ENCODE results near the gene PLXNB3. TPM values are rescaled to one million over a fixed set of nuclear protein-coding genes. Genes with fewer than 3 reads are reported as not detected.

PLXNB3 gene
- total and polyA plus RNA-seq, 4 experiments from 2014 or later = not detected

DNA sequence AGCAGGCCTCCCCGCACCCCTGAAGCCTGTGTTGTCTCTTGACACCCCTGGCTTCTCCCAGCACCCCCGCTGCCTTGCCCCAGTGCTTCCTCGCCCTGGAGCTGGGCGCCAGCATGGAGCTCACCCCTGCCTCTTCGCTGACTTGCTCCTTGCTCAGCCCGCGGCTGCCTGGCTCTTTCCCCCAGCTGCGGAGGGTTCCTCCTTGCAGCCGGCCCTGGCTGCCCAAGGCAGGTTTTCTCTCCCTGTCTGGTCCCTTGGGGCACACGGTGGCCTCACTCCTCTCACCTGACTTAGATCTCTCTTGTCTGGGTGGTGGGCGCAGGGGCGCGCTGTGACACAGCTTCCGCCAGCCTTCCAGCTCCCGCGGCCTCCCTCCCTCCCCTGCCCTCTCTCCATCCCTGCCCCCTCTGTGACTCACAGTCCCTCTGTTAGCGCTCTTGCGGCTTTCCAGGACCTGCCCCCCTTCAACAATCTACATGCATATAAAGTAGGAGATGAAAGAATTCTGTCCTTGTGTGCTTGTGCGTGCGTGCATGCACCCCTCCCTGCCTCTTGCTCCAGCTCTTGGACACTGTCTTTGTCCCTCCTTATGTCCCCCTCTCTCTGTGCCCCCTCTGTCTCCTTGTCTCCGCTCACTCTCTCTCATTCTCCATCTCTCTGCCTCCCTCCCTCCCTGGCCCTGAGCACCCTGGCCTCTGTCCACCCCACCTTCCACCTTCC lies 2.2 kb downstream of the PLXNB3 start:
- ChIA-PET CTCF (ENCODE audit: partially characterized antibody) (no interaction called here), POLR2A (ENCODE audit: partially characterized antibody) (no interaction called here)
- H3K9me3 ChIP-seq (ENCODE audit: control insufficient read depth in 1 of 2, low read length in 2 of 2) = no peaks in the 10 kb centered on the region
- H3K36me3 ChIP-seq (ENCODE audit: insufficient read depth, low read length) = no peaks in the 10 kb centered on the region
- Mint-ChIP-seq H3K27ac (no peak overlapping the region), H3K9me3 (no peaks in the 10 kb centered on the region), H3K4me1 (peaks cover 4 to 10% (median 7%) of the 10 kb centered on the region in 4 donors), H3K36me3 (no peaks in the 10 kb centered on the region), H3K27me3 (no peaks in the 10 kb centered on the region), H3K4me3 (peak overlapping the region in 1 of 8 donors; percentile 20)
- H3K27me3 ChIP-seq (ENCODE audit: insufficient read depth, low read length) = no peaks in the 10 kb centered on the region
- no peaks in the 10 kb centered on the region for H3K4me1 ChIP-seq (ENCODE audit: insufficient read depth, low read length)
- no peak for DNase-seq
- intact Hi-C loops (cut with micrococcal nuclease) = no loop called here
- H3K4me3 ChIP-seq (ENCODE audit: low read length in 2 of 2) = no peak overlapping the region
- no peak overlapping the region for H3K27ac ChIP-seq (ENCODE audit: low read depth, low read length)

DNA sequence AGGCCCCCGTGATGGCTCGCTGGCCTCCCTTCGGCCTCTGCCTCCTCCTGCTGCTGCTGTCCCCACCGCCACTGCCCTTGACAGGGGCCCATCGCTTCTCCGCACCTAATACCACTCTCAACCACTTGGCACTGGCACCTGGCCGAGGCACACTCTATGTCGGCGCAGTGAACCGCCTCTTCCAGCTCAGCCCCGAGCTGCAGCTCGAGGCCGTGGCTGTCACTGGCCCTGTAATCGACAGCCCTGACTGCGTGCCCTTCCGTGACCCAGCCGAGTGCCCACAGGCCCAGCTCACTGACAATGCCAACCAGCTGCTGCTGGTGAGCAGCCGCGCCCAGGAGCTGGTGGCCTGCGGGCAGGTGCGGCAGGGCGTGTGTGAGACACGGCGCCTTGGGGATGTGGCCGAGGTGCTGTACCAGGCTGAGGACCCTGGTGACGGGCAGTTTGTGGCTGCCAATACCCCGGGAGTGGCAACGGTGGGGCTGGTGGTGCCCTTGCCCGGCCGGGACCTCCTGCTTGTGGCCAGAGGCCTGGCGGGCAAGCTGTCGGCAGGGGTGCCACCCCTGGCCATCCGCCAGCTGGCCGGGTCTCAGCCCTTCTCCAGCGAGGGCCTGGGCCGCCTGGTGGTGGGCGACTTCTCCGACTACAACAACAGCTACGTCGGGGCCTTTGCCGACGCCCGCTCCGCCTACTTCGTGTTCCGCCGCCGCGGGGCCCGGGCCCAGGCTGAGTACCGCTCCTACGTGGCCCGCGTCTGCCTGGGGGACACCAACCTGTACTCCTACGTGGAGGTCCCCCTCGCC lies 3.0 kb downstream of the PLXNB3 start:
- ChIA-PET POLR2A (ENCODE audit: partially characterized antibody) (no interaction called here), CTCF (ENCODE audit: partially characterized antibody) (interaction anchor here (1.0 kb wide), 1 partner anchor 185 kb away, joined by 3 read pairs; no protein-coding TSS in a partner anchor)
- no peaks in the 10 kb centered on the region for H3K36me3 Mint-ChIP-seq
- no peaks in the 10 kb centered on the region for H3K9me3 ChIP-seq (ENCODE audit: control insufficient read depth in 1 of 2, low read length in 2 of 2)
- no peak overlapping the region for H3K4me3 ChIP-seq (ENCODE audit: low read length in 2 of 2)
- H3K27ac ChIP-seq (ENCODE audit: low read depth, low read length) = no peak overlapping the region
- no peaks in the 10 kb centered on the region for H3K27me3 Mint-ChIP-seq
- H3K36me3 ChIP-seq (ENCODE audit: insufficient read depth, low read length) = no peaks in the 10 kb centered on the region
- H3K27me3 ChIP-seq (ENCODE audit: insufficient read depth, low read length) = no peaks in the 10 kb centered on the region
- H3K27ac Mint-ChIP-seq = no peak overlapping the region
- no peak overlapping the region for H3K4me3 Mint-ChIP-seq
- intact Hi-C loops (cut with micrococcal nuclease) = no loop called here
- peaks cover 4 to 10% (median 7%) of the 10 kb centered on the region in 4 donors for H3K4me1 Mint-ChIP-seq
- H3K9me3 Mint-ChIP-seq = no peaks in the 10 kb centered on the region
- no peak for DNase-seq
- no peaks in the 10 kb centered on the region for H3K4me1 ChIP-seq (ENCODE audit: insufficient read depth, low read length)

DNA sequence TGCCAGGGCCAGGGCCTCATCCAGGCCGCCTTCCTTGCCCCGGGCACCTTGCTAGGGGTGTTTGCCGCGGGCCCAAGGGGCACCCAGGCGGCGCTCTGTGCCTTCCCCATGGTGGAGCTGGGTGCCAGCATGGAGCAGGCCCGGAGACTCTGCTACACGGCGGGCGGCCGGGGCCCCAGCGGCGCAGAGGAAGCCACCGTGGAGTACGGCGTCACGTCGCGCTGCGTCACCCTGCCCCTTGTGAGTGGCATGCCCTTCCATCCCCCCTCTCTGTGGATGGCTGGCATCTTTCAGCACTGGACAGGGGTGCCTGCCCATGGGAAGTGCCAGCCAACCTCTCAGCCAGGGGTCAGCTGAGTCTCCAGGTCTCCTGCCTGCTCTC lies 3.6 kb downstream of the PLXNB3 start:
- CTCF ChIA-PET (ENCODE audit: partially characterized antibody) = interaction anchor here (1.0 kb wide), 1 partner anchor 185 kb away, joined by 3 read pairs; no protein-coding TSS in a partner anchor
- H3K9me3 ChIP-seq (ENCODE audit: control insufficient read depth in 1 of 2, low read length in 2 of 2) = no peaks in the 10 kb centered on the region
- H3K27me3 ChIP-seq (ENCODE audit: insufficient read depth, low read length) = no peaks in the 10 kb centered on the region
- Mint-ChIP-seq H3K27me3 (no peaks in the 10 kb centered on the region), H3K36me3 (no peaks in the 10 kb centered on the region), H3K27ac (no peak overlapping the region), H3K4me1 (peaks cover 4 to 10% (median 7%) of the 10 kb centered on the region in 4 donors), H3K9me3 (no peaks in the 10 kb centered on the region), H3K4me3 (no peak overlapping the region)
- H3K27ac ChIP-seq (ENCODE audit: low read depth, low read length) = no peak overlapping the region
- no peak for DNase-seq
- POLR2A ChIA-PET (ENCODE audit: partially characterized antibody) = no interaction called here
- intact Hi-C loops (cut with micrococcal nuclease) = no loop called here
- H3K36me3 ChIP-seq (ENCODE audit: insufficient read depth, low read length) = no peaks in the 10 kb centered on the region
- H3K4me1 ChIP-seq (ENCODE audit: insufficient read depth, low read length) = no peaks in the 10 kb centered on the region
- H3K4me3 ChIP-seq (ENCODE audit: low read length in 2 of 2) = no peak overlapping the region

DNA sequence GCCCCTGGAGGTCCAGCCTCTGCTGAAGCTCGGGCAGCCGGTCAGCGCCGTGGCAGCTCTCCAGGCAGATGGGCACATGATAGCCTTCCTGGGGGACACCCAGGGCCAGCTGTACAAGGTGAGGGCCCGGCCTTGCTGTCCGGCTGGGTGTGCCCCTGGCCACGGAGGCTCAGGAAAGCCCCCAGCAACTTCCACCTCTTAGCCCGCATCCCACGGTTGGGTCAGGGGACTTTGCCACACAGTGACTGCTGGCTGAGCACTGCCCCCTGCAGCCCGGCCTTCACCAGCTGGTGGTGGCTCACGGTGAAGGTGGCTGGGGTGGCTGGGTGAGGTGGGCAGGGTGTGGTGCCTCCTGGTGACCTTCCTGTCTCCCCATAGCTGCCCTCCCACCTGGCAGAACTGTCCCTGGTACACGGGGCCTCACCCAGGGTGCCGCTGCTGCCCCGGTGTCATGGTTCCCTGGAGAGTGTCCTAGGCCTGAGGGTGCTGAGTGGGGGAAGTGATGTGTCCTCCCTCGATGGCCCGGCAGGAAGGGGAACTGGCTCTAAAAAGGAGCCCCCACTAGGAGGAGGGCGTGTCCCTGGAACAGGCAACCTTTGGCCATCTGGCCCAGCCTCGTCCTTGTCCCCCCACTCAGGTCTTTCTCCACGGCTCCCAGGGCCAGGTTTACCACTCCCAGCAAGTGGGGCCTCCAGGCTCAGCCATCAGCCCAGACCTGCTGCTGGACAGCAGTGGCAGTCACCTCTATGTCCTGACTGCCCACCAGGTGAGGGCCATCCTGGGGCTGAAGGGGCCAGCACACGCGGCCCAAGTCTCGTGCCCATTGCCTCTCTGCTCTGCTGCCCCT lies 4.5 kb downstream of the PLXNB3 start:
- Mint-ChIP-seq H3K4me1 (peaks cover 4 to 10% (median 7%) of the 10 kb centered on the region in 4 donors), H3K9me3 (no peaks in the 10 kb centered on the region), H3K27me3 (no peaks in the 10 kb centered on the region), H3K36me3 (no peaks in the 10 kb centered on the region), H3K27ac (no peak overlapping the region), H3K4me3 (no peak overlapping the region)
- DNase-seq = no peak
- H3K9me3 ChIP-seq (ENCODE audit: control insufficient read depth in 1 of 2, low read length in 2 of 2) = no peaks in the 10 kb centered on the region
- CTCF ChIA-PET (ENCODE audit: partially characterized antibody) = no interaction called here
- POLR2A ChIA-PET (ENCODE audit: partially characterized antibody) = no interaction called here
- H3K36me3 ChIP-seq (ENCODE audit: insufficient read depth, low read length) = no peaks in the 10 kb centered on the region
- H3K27me3 ChIP-seq (ENCODE audit: insufficient read depth, low read length) = no peaks in the 10 kb centered on the region
- H3K4me1 ChIP-seq (ENCODE audit: insufficient read depth, low read length) = no peaks in the 10 kb centered on the region
- H3K4me3 ChIP-seq (ENCODE audit: low read length in 2 of 2) = no peak overlapping the region
- intact Hi-C loops (cut with micrococcal nuclease) = no loop called here
- H3K27ac ChIP-seq (ENCODE audit: low read depth, low read length) = no peak overlapping the region

DNA sequence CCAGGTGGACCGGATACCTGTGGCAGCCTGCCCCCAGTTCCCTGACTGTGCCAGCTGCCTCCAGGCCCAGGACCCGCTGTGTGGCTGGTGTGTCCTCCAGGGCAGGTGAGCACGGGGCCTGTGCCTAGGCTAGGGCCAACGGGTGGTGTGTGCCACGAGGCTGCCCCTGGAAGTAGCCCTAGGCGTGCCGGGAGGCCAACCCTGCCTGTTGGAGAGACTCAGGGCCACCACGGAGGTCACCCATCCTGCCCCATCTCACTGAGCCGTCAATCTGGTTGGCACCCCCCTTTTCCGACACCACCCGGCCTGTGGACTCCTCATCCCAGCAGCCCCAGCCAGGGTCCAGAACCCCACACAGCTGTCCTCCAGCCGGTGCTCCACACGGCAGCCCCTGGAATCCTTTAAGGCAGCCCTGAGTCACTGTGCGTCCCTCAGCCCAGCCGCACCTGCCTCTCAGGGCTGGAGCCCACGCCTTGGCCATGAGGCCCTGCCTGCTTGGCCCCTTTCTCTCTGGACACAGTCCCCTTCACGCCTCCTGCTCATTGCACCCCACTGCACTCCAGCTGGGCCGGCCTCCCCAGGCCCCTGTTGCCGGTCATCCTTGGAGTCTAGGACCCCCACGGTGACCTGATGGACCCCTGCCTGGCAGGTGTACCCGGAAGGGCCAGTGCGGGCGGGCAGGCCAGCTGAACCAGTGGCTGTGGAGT lies 5.3 kb downstream of the PLXNB3 start:
- Mint-ChIP-seq H3K27ac (no peak overlapping the region), H3K4me3 (no peak overlapping the region), H3K36me3 (no peaks in the 10 kb centered on the region), H3K27me3 (no peaks in the 10 kb centered on the region), H3K4me1 (peaks cover 0 to 4% (median 3%) of the 10 kb centered on the region in 4 donors), H3K9me3 (no peaks in the 10 kb centered on the region)
- no peak overlapping the region for H3K4me3 ChIP-seq (ENCODE audit: low read length in 2 of 2)
- POLR2A ChIA-PET (ENCODE audit: partially characterized antibody) = no interaction called here
- DNase-seq = no peak
- H3K36me3 ChIP-seq (ENCODE audit: insufficient read depth, low read length) = no peaks in the 10 kb centered on the region
- H3K27me3 ChIP-seq (ENCODE audit: insufficient read depth, low read length) = no peaks in the 10 kb centered on the region
- H3K27ac ChIP-seq (ENCODE audit: low read depth, low read length) = no peak overlapping the region
- no peaks in the 10 kb centered on the region for H3K9me3 ChIP-seq (ENCODE audit: control insufficient read depth in 1 of 2, low read length in 2 of 2)
- CTCF ChIA-PET (ENCODE audit: partially characterized antibody) = no interaction called here
- intact Hi-C loops (cut with micrococcal nuclease) = no loop called here
- H3K4me1 ChIP-seq (ENCODE audit: insufficient read depth, low read length) = no peaks in the 10 kb centered on the region

DNA sequence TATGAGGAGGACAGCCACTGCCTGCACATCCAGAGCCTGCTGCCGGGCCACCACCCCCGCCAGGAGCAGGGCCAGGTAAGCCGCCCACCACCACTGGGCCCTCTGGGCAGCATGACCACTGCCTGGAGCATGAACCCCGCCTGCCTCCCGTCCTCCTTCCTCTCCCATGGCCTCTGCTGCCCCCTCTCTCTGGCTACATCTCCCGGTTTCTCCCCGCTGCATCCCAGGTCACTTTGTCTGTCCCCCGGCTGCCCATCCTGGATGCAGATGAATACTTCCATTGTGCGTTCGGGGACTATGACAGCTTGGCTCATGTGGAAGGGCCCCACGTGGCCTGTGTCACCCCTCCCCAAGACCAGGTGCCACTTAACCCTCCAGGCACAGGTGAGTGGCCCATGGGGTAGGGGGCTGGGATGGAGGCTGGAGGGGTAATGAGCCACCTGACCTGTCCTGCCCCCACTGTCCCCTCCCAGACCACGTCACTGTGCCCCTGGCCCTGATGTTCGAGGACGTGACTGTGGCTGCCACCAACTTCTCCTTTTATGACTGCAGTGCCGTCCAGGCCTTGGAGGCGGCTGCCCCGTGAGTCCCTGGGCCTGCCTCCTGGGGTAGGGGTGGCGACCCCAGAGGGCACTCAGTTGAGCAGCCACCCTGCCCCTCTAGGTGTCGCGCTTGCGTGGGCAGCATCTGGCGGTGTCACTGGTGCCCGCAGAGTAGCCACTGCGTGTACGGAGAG lies 6.0 kb downstream of the PLXNB3 start:
- H3K4me3 ChIP-seq (ENCODE audit: low read length in 2 of 2) = no peak overlapping the region
- ChIA-PET POLR2A (ENCODE audit: partially characterized antibody) (no interaction called here), CTCF (ENCODE audit: partially characterized antibody) (no interaction called here)
- Mint-ChIP-seq H3K36me3 (no peaks in the 10 kb centered on the region), H3K27me3 (no peaks in the 10 kb centered on the region), H3K27ac (no peak overlapping the region), H3K4me3 (no peak overlapping the region), H3K9me3 (no peaks in the 10 kb centered on the region), H3K4me1 (peaks cover 0 to 4% (median 3%) of the 10 kb centered on the region in 4 donors)
- no peaks in the 10 kb centered on the region for H3K4me1 ChIP-seq (ENCODE audit: insufficient read depth, low read length)
- no peaks in the 10 kb centered on the region for H3K36me3 ChIP-seq (ENCODE audit: insufficient read depth, low read length)
- H3K9me3 ChIP-seq (ENCODE audit: control insufficient read depth in 1 of 2, low read length in 2 of 2) = no peaks in the 10 kb centered on the region
- no peak for DNase-seq
- H3K27me3 ChIP-seq (ENCODE audit: insufficient read depth, low read length) = no peaks in the 10 kb centered on the region
- intact Hi-C loops (cut with micrococcal nuclease) = no loop called here
- H3K27ac ChIP-seq (ENCODE audit: low read depth, low read length) = no peak overlapping the region
